Smooth muscle cell (in vitro differentiated cells): ENCODE results near the gene ADGRD2. TPM values are rescaled to one million over a fixed set of nuclear protein-coding genes. Genes with fewer than 3 reads are reported as not detected.
A peak's percentile ranks its signal among the peaks of the same experiment; 100 is the strongest.

Source experiments
- DNase-seq: peaks from one replicate; lab custom pipeline; 2025; ENCODE audit not compliant: unreplicated experiment; lab: John Stamatoyannopoulos, UW
- H2AFZ ChIP-seq: fragments of 200-600 bp; sonication (generic); 2 replicates; pipeline ENCODE4 v1.6.0; 2016; ENCODE audit warnings: antibody characterized with exemption, low read depth, mild to moderate bottlenecking
- H3F3A ChIP-seq: fragments of 200-600 bp; sonication (generic); 2 replicates; pipeline ENCODE4 v1.6.0; 2017; ENCODE audit warnings: antibody characterized with exemption, low read depth
- H3K27ac ChIP-seq: fragments of 200-600 bp; sonication (generic); 2 replicates; pipeline ENCODE4 v1.5.1; 2016; ENCODE audit warnings: low read depth, mild to moderate bottlenecking
- H3K27me3 ChIP-seq: fragments of 200-600 bp; sonication (generic); 2 replicates; pipeline ENCODE4 v1.6.1; 2016; ENCODE audit warnings: low read depth, mild to moderate bottlenecking
- H3K36me3 ChIP-seq: fragments of 200-600 bp; sonication (generic); 2 replicates; pipeline ENCODE4 v1.5.1; 2016; ENCODE audit warnings: low read depth
- H3K4me1 ChIP-seq: fragments of 200-600 bp; sonication (generic); 2 replicates; pipeline ENCODE4 v1.5.1; 2016; ENCODE audit warnings: low read depth
- H3K4me2 ChIP-seq: fragments of 200-600 bp; sonication (generic); 2 replicates; pipeline ENCODE4 v1.6.0; 2016; ENCODE audit warnings: mild to moderate bottlenecking
- H3K4me3 ChIP-seq: fragments of 200-600 bp; sonication (generic); 2 replicates; pipeline ENCODE4 v1.5.1; 2016; ENCODE audit warnings: mild to moderate bottlenecking
- H3K79me2 ChIP-seq: fragments of 200-600 bp; sonication (generic); 2 replicates; pipeline ENCODE4 v1.6.0; 2016; ENCODE audit warnings: low read depth, mild to moderate bottlenecking
- H3K9ac ChIP-seq: fragments of 200-600 bp; sonication (generic); 2 replicates; pipeline ENCODE4 v1.6.0; 2016; ENCODE audit warnings: low read depth
- H3K9me3 ChIP-seq: fragments of 200-600 bp; sonication (generic); replicated peaks from 2 replicates; pipeline ENCODE4 v1.5.1; 2016; ENCODE audit warnings: low read depth
- H4K20me1 ChIP-seq: fragments of 200-600 bp; sonication (generic); 2 replicates; pipeline ENCODE4 v1.6.0; 2016; ENCODE audit warnings: low read depth
- CTCF ChIP-seq: fragments of 200-600 bp; sonication (generic); IDR thresholded peaks from 2 replicates; pipeline ENCODE4 v1.5.1; 2017; ENCODE audit warnings: borderline replicate concordance, mild to moderate bottlenecking, antibody characterized with exemption; ENCODE audit not compliant: insufficient read depth, poor library complexity, severe bottlenecking
- WGBS: methylation state at CpG from one replicate; pipeline ENCODE4 v1.1.7; 2016; ENCODE audit warnings: low lambda C conversion rate; 5-methylcytosine and 5-hydroxymethylcytosine counted together
- polyA plus RNA-seq: library from polyadenylated mRNA; unstranded; fragments of >200 nt; fragmentation: Nextera tagmentation; extraction: Ambion mirVana; gene quantifications from 2 replicates; pipeline ENCODE4 v1.2.1, GENCODE V29; 2016
- total RNA-seq: library from RNA; depleted of rRNA; stranded (reverse); fragments of >200 nt; gene quantifications from 2 replicates; pipeline ENCODE4 v1.2.3, GENCODE V29; 2014

Gene ADGRD2
- total and polyA plus RNA-seq, 2 experiments from 2014 or later: not detected

DNA sequence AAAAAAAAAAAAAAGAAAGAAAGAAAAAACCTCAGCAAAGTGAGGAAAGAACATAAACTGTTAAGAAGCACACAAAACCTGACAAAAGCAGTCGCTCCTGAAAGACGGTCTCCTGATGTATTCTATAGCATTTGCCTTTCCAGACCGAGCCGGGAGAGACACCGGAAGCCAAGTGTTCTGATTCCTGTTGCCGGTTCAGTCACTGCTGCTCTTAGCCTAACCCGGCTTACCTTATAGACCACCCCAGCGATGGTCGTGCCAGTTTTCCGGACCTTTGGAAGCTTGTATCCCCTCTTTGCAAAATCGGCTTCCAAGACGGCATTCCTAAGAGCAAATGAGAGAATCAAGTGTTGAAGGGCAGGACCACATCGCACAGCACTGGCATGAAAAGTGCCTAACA lies 35.6 kb upstream of the ADGRD2 start:
- Histone ChIP-seq H3K79me2 (peaks cover 36% of the 10 kb centered on the region), H3K4me1 (peaks cover 7% of the 10 kb centered on the region), H4K20me1 (peaks cover 12% of the 10 kb centered on the region), H3K27me3 (no peaks in the 10 kb centered on the region), H3K27ac (peak overlapping the region; percentile 75), H3K9ac (peak overlapping the region; percentile 93), H3K4me3 (peak overlapping the region; percentile 73), H3K4me2 (peak overlapping the region; percentile 97), H3F3A (no peaks in the 10 kb centered on the region), H3K36me3 (peaks cover 12% of the 10 kb centered on the region), H2AFZ (peak overlapping the region; percentile 92), H3K9me3 (no peaks in the 10 kb centered on the region)
- no peak for TF ChIP-seq CTCF
- no peak for DNase-seq
- WGBS: 29% methylated on average over 13 of the region's 13 CpGs

GRCh38 chr9:124415102-124415851 lies 35.0 kb upstream of the ADGRD2 start, which contains the start of gene PSMB7:
TSS of gene PSMB7 (minus strand) at chr9:124415442. CDS start at chr9:124415425, 17 bp downstream.
- H3K27ac ChIP-seq: peak within 1 kb of the TSS; percentile 75
- H3K27me3 ChIP-seq: no peaks in the 10 kb centered on the region
- H2AFZ ChIP-seq: peak within 1 kb of the TSS; percentile 92
- peak within 1 kb of the TSS; percentile 97 for H3K4me2 ChIP-seq
- 8% methylated on average over 38 of the region's 41 CpGs for WGBS
- peaks cover 7% of the 10 kb centered on the region for H3K4me1 ChIP-seq
- peak within 1 kb of the TSS; percentile 73 for H3K4me3 ChIP-seq
- DNase-seq: peak; percentile 70
- peaks cover 29% of the 10 kb centered on the region for H3K79me2 ChIP-seq
- H3K9ac ChIP-seq: peak within 1 kb of the TSS; percentile 93
- no peaks in the 10 kb centered on the region for H3F3A ChIP-seq
- peaks cover 6% of the 10 kb centered on the region for H4K20me1 ChIP-seq
- peaks cover 7% of the 10 kb centered on the region for H3K36me3 ChIP-seq
- no peaks in the 10 kb centered on the region for H3K9me3 ChIP-seq
- peak; percentile 73 for TF ChIP-seq CTCF

- H2AFZ ChIP-seq: peak overlapping the region; percentile 88
- WGBS: 85% methylated on average over 17 of the region's 17 CpGs
- no peaks in the 10 kb centered on the region for H4K20me1 ChIP-seq
- DNase-seq: no peak
- H3K4me3 ChIP-seq: peak overlapping the region; percentile 73
- H3K4me2 ChIP-seq: peak overlapping the region; percentile 70
- peaks cover 7% of the 10 kb centered on the region for H3K36me3 ChIP-seq
- no peak for TF ChIP-seq CTCF
- peaks cover 23% of the 10 kb centered on the region for H3K79me2 ChIP-seq
- no peaks in the 10 kb centered on the region for H3F3A ChIP-seq
- peaks cover 7% of the 10 kb centered on the region for H3K4me1 ChIP-seq
- H3K9ac ChIP-seq: no peak overlapping the region
- H3K27me3 ChIP-seq: no peaks in the 10 kb centered on the region
- H3K27ac ChIP-seq: no peak overlapping the region
- H3K9me3 ChIP-seq: no peaks in the 10 kb centered on the region
Measured at GRCh38 chr9:124415852-124416484, 34.3 kb upstream of the ADGRD2 start.
